Measurements from ENCODE around the gene LRIT2.

LRIT2 gene

GRCh38 chr10:84225427-84226173 lies at the start of gene LRIT2:
TSS of gene LRIT2 (minus strand) at chr10:84225544. CDS start at chr10:84225520, 24 bp downstream.
- no peak within 1 kb of the TSS for H3K9ac ChIP-seq (ENCODE audit: low read depth, low read length)

GRCh38 chr10:84270708-84271107 lies 45.4 kb upstream of the LRIT2 start:
- Histone ChIP-seq H3K9ac (ENCODE audit: low read depth, low read length) (no peak overlapping the region), H3K36me3 (ENCODE audit: control insufficient read depth, insufficient read depth, low read length) (no peaks in the 10 kb centered on the region), H3K4me3 (ENCODE audit: low read depth, low read length) (no peak overlapping the region), H3K9me3 (ENCODE audit: control insufficient read depth, insufficient read depth, low read length) (no peaks in the 10 kb centered on the region), H3K4me1 (ENCODE audit: control insufficient read depth, insufficient read depth, low read length) (no peaks in the 10 kb centered on the region), H3K27me3 (ENCODE audit: control insufficient read depth, insufficient read depth, low read length) (no peaks in the 10 kb centered on the region)

More at GRCh38 chr10:84225427-84226173, at the start of gene LRIT2:
- Histone ChIP-seq H3K4me1 (ENCODE audit: control insufficient read depth, insufficient read depth, low read length) (no peaks in the 10 kb centered on the region), H3K36me3 (ENCODE audit: control insufficient read depth, insufficient read depth, low read length) (no peaks in the 10 kb centered on the region), H3K4me3 (ENCODE audit: low read depth, low read length) (no peak within 1 kb of the TSS), H3K27me3 (ENCODE audit: control insufficient read depth, insufficient read depth, low read length) (no peaks in the 10 kb centered on the region), H3K9me3 (ENCODE audit: control insufficient read depth, insufficient read depth, low read length) (no peaks in the 10 kb centered on the region)

GRCh38 chr10:84269773-84270172 lies 44.4 kb upstream of the LRIT2 start:
- Histone ChIP-seq H3K4me3 (ENCODE audit: low read depth, low read length) (no peak overlapping the region), H3K4me1 (ENCODE audit: control insufficient read depth, insufficient read depth, low read length) (no peaks in the 10 kb centered on the region), H3K9me3 (ENCODE audit: control insufficient read depth, insufficient read depth, low read length) (no peaks in the 10 kb centered on the region), H3K36me3 (ENCODE audit: control insufficient read depth, insufficient read depth, low read length) (no peaks in the 10 kb centered on the region), H3K9ac (ENCODE audit: low read depth, low read length) (no peak overlapping the region), H3K27me3 (ENCODE audit: control insufficient read depth, insufficient read depth, low read length) (peaks cover 8% of the 10 kb centered on the region)

- H3K36me3 ChIP-seq (ENCODE audit: control insufficient read depth, insufficient read depth, low read length), result no peaks in the 10 kb centered on the region
- no peaks in the 10 kb centered on the region for H3K4me1 ChIP-seq (ENCODE audit: control insufficient read depth, insufficient read depth, low read length)
- no peak overlapping the region for H3K9ac ChIP-seq (ENCODE audit: low read depth, low read length)
- H3K27me3 ChIP-seq (ENCODE audit: control insufficient read depth, insufficient read depth, low read length), result peaks cover 8% of the 10 kb centered on the region
- no peaks in the 10 kb centered on the region for H3K9me3 ChIP-seq (ENCODE audit: control insufficient read depth, insufficient read depth, low read length)
- H3K4me3 ChIP-seq (ENCODE audit: low read depth, low read length), result no peak overlapping the region
These were observed 43.8 kb upstream of the LRIT2 start for GRCh38 chr10:84269162-84269561.

GRCh38 chr10:84267503-84268126 lies 42.3 kb upstream of the LRIT2 start:
- Histone ChIP-seq H3K36me3 (ENCODE audit: control insufficient read depth, insufficient read depth, low read length) (no peaks in the 10 kb centered on the region), H3K4me3 (ENCODE audit: low read depth, low read length) (no peak overlapping the region), H3K9ac (ENCODE audit: low read depth, low read length) (no peak overlapping the region), H3K4me1 (ENCODE audit: control insufficient read depth, insufficient read depth, low read length) (no peaks in the 10 kb centered on the region), H3K9me3 (ENCODE audit: control insufficient read depth, insufficient read depth, low read length) (no peaks in the 10 kb centered on the region), H3K27me3 (ENCODE audit: control insufficient read depth, insufficient read depth, low read length) (peaks cover 8% of the 10 kb centered on the region)

DNA sequence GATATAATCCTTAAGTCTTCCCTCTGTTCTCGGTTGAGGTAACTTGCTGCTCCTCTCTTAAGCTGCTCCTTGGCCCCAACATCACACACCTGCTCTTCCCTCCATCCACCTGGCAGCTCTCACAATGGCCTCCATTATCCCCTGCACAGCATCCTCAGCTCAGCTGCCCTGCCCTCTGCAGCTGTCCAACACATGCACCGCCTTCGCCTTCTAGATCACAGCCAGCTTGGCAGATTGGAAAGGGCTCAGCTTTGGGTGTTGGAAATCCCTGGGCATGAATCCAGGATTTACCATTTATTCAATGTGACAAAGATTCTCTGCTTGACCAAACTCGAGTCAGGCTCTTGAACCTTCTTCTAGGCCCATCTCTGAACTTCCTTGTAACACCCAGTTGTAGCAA lies 40.1 kb upstream of the LRIT2 start:
- Histone ChIP-seq H3K36me3 (ENCODE audit: control insufficient read depth, insufficient read depth, low read length) (no peaks in the 10 kb centered on the region), H3K4me3 (ENCODE audit: low read depth, low read length) (no peak overlapping the region), H3K9me3 (ENCODE audit: control insufficient read depth, insufficient read depth, low read length) (no peaks in the 10 kb centered on the region), H3K27me3 (ENCODE audit: control insufficient read depth, insufficient read depth, low read length) (peaks cover 8% of the 10 kb centered on the region), H3K4me1 (ENCODE audit: control insufficient read depth, insufficient read depth, low read length) (no peaks in the 10 kb centered on the region), H3K9ac (ENCODE audit: low read depth, low read length) (no peak overlapping the region)

DNA sequence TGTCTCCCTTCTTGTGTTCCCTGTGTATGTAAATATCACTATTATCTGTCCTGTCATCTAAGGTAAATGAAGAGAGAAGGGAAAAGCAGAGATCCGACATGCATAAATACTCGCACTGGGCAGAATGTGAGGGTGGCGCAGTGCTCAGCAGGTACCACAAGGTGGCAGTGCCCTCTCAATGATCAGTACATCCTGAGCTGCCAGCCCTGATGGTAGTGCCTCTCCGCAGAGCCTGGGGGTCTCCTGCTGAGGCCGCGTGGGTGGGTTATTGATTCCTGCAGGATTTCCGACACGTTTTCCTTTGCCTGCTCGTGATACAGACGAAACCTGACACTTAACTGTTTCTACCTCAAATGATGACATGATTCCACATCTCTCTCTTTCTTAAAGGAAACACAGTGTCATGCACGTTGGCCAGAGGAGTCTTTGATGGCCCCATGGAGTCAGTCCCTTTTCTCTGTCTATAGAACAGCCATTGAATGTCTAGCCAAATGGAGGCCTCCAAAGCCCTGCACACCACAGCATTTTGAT lies 39.3 kb upstream of the LRIT2 start:
- Histone ChIP-seq H3K4me3 (ENCODE audit: low read depth, low read length) (no peak overlapping the region), H3K27me3 (ENCODE audit: control insufficient read depth, insufficient read depth, low read length) (peaks cover 8% of the 10 kb centered on the region), H3K4me1 (ENCODE audit: control insufficient read depth, insufficient read depth, low read length) (no peaks in the 10 kb centered on the region), H3K36me3 (ENCODE audit: control insufficient read depth, insufficient read depth, low read length) (no peaks in the 10 kb centered on the region), H3K9ac (ENCODE audit: low read depth, low read length) (no peak overlapping the region), H3K9me3 (ENCODE audit: control insufficient read depth, insufficient read depth, low read length) (no peaks in the 10 kb centered on the region)

GRCh38 chr10:84263716-84264115 lies 38.4 kb upstream of the LRIT2 start:
- H3K36me3 ChIP-seq (ENCODE audit: control insufficient read depth, insufficient read depth, low read length), result no peaks in the 10 kb centered on the region

GRCh38 chr10:84262190-84262956 lies 37.0 kb upstream of the LRIT2 start:
- Histone ChIP-seq H3K9ac (ENCODE audit: low read depth, low read length) (no peak overlapping the region), H3K27me3 (ENCODE audit: control insufficient read depth, insufficient read depth, low read length) (peaks cover 8% of the 10 kb centered on the region), H3K4me1 (ENCODE audit: control insufficient read depth, insufficient read depth, low read length) (no peaks in the 10 kb centered on the region), H3K36me3 (ENCODE audit: control insufficient read depth, insufficient read depth, low read length) (no peaks in the 10 kb centered on the region), H3K9me3 (ENCODE audit: control insufficient read depth, insufficient read depth, low read length) (no peaks in the 10 kb centered on the region), H3K4me3 (ENCODE audit: low read depth, low read length) (no peak overlapping the region)

More at GRCh38 chr10:84263716-84264115, 38.4 kb upstream of the LRIT2 start:
- H3K4me3 ChIP-seq (ENCODE audit: low read depth, low read length), result no peak overlapping the region
- peaks cover 8% of the 10 kb centered on the region for H3K27me3 ChIP-seq (ENCODE audit: control insufficient read depth, insufficient read depth, low read length)
- H3K9ac ChIP-seq (ENCODE audit: low read depth, low read length), result no peak overlapping the region
- H3K4me1 ChIP-seq (ENCODE audit: control insufficient read depth, insufficient read depth, low read length), result no peaks in the 10 kb centered on the region
- no peaks in the 10 kb centered on the region for H3K9me3 ChIP-seq (ENCODE audit: control insufficient read depth, insufficient read depth, low read length)

- Histone ChIP-seq H3K4me3 (ENCODE audit: low read depth, low read length) (no peak overlapping the region), H3K9ac (ENCODE audit: low read depth, low read length) (no peak overlapping the region), H3K27me3 (ENCODE audit: control insufficient read depth, insufficient read depth, low read length) (peaks cover 14% of the 10 kb centered on the region), H3K4me1 (ENCODE audit: control insufficient read depth, insufficient read depth, low read length) (no peaks in the 10 kb centered on the region), H3K36me3 (ENCODE audit: control insufficient read depth, insufficient read depth, low read length) (no peaks in the 10 kb centered on the region), H3K9me3 (ENCODE audit: control insufficient read depth, insufficient read depth, low read length) (no peaks in the 10 kb centered on the region)
These were observed 36.0 kb upstream of the LRIT2 start for GRCh38 chr10:84261236-84261915.

GRCh38 chr10:84258034-84258695 lies 32.8 kb upstream of the LRIT2 start:
- Histone ChIP-seq H3K36me3 (ENCODE audit: control insufficient read depth, insufficient read depth, low read length) (no peaks in the 10 kb centered on the region), H3K27me3 (ENCODE audit: control insufficient read depth, insufficient read depth, low read length) (peaks cover 8% of the 10 kb centered on the region), H3K4me1 (ENCODE audit: control insufficient read depth, insufficient read depth, low read length) (no peaks in the 10 kb centered on the region), H3K9ac (ENCODE audit: low read depth, low read length) (no peak overlapping the region), H3K9me3 (ENCODE audit: control insufficient read depth, insufficient read depth, low read length) (no peaks in the 10 kb centered on the region), H3K4me3 (ENCODE audit: low read depth, low read length) (no peak overlapping the region)
